ENCODE results near the gene ZW10.
A peak's percentile ranks its signal among the peaks of the same experiment; 100 is the strongest.
"Not testable (repeated sequence)": the region's sequence is repeated elsewhere in the genome, so short reads cannot be mapped to it uniquely, and the experiment has no call there.

The ZW10 gene, protein sequence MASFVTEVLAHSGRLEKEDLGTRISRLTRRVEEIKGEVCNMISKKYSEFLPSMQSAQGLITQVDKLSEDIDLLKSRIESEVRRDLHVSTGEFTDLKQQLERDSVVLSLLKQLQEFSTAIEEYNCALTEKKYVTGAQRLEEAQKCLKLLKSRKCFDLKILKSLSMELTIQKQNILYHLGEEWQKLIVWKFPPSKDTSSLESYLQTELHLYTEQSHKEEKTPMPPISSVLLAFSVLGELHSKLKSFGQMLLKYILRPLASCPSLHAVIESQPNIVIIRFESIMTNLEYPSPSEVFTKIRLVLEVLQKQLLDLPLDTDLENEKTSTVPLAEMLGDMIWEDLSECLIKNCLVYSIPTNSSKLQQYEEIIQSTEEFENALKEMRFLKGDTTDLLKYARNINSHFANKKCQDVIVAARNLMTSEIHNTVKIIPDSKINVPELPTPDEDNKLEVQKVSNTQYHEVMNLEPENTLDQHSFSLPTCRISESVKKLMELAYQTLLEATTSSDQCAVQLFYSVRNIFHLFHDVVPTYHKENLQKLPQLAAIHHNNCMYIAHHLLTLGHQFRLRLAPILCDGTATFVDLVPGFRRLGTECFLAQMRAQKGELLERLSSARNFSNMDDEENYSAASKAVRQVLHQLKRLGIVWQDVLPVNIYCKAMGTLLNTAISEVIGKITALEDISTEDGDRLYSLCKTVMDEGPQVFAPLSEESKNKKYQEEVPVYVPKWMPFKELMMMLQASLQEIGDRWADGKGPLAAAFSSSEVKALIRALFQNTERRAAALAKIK

GRCh38 chr11:113773416-113774173 is at the start of gene ZW10:
Gene ZW10, minus strand, starts transcription at chr11:113773692. Its CDS starts 26 bp downstream, at chr11:113773666.
- peak; percentile 94 for DNase-seq

- DNase-seq, result no peak
Observed at GRCh38 chr11:113818426-113818825, 44.9 kb upstream of the ZW10 start.

- no peak for DNase-seq
Observed at GRCh38 chr11:113817626-113818025, 44.1 kb upstream of the ZW10 start.

DNA sequence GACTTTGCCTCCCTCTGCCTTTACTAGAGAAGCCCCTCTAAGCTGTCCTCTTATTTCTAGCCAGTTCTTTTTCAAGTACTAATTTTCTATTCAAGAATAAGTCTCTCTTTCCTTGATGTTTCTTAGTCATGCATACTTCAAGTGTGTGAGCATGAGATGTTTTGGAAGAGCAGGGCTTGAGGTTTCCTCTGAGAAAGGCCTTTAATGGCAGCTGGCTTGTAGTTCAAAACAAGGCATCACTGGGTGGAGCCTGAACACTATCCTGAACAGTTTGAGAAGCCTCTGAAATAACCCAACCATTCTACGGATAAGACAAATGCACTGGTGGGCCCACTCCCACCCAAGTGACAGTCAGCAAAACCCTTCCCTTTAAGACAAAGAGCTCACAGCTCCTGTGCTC is 43.7 kb upstream of the ZW10 start:
- no peak for DNase-seq

DNA sequence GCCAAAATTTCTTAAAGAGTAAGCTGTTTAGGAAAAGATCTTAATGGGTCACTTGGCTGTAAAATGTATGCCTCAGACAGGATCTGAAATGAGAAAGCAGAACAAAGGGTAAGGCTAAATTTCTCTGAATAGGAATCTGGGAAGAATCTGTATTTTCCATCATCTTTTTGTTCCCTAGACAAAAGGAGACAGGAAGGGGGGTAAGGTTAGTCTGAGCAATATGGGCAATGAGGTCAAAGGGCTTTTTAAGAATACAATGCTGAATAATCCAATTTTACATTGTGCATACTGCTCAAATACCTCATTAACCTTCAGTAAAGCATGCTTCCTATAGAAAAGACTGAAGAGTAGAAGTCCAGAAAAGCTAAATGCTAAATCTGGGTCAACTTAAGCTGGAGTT is 40.7 kb upstream of the ZW10 start:
- no peak for DNase-seq

GRCh38 chr11:113808931-113809330 is 35.4 kb upstream of the ZW10 start:
- no peak for DNase-seq

DNA sequence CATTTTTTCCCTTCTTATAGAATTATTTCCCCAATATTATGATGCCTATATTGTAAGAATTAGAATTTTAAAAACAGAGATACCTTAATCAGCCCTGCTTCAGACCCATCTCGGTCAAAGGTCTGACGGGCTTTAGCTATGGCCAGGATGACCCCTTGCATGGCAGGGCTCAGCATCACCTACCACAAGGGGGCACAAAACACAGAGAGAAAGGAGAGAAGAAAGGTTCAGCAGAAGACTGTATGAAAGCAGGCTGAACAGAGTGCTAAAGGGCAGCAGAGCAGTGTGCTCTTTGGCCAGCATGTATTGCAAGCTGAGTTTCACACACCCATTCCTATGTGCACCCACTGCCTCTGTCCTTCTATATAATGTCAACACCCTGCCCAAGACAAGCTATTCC is 32.9 kb upstream of the ZW10 start:
- DNase-seq, result peak; percentile 36

DNA sequence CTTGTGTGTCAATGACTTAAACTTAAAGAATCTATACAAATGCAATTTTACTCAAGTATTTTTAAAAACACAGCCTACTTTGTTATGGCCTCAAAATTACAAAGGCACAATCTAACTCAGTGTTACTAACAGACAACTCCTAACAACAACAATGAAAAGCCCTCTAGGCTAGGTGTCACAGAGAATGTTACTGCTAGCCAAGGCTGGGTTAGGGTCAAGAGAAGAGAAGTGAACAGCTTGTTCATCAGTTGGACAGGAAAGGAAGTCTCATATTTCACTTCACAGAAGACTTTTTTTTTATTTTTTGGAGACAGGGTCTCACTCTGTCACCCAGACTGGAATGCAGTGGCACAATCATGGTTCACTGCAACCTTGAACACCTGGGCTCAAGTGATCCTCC is 32.1 kb upstream of the ZW10 start:
- DNase-seq, result no peak

DNA sequence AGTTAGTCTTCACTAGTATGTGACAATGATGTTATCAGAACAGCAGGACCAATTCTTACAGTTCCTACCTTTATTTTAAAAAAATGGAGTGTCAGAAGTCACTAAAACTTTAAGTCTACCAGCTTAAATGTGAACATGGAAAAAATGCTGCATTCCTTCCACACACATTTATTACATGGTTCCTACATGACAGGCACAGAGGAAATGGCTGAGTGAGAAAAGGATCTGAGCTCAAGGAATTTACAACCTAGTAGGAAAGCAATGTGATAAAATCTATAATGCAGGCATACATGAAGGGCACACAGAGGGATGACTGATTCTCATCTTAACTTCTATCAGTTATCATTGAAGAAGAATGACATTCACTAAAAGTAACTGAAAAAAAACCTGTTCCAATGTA is 29.1 kb upstream of the ZW10 start:
- DNase-seq, result no peak

DNA sequence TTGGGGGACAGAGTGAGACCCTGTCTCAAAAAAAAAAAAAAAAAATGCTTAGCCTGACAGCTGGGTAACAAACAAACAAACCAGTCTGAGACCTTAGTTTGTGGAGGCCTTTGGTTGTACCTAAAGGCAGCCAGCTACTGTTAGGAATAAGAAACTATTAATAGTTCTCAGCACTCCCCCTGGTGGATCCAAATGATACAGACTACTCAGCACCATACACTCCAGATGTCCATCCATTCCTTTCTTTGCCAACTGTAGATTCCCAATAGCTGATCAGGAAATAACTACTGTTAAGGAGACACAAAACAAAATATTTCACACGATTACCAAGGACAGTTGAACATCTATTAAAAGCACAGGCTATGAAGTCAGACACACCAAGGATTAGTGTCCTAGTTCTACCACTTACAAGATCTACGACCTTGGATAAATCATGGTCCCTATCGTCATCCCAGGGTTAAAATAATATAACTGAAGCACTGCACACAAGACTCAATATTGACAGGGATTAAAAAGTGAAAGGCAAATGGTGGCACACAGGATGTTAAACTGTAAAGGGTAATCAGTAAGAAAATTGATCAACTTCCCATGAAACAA is 23.3 kb upstream of the ZW10 start:
- DNase-seq, result peak; percentile 47

- no peak for DNase-seq
Observed at GRCh38 chr11:113789675-113790320, 16.3 kb upstream of the ZW10 start.

GRCh38 chr11:113789016-113789415 is 15.5 kb upstream of the ZW10 start:
- not testable (repeated sequence) for DNase-seq

DNA sequence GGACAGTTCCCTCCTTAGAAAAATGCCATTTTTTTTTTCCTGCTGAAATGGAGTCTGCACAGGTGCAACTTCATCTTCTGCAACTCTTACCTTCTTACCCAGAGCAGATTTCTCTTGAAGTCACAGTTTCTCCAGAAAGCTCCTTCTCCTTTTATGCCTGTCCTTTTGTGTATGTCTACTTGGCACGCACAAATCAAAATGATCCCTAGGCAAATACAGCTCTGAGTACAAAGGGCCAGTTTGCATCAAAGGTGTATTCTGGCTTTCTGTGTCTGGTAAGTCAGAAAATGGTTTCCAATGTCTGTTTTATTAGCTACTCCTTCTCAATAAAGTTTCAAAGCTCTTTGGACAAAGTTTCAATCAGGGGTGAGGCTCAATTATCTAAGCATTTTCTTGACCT is 8.6 kb upstream of the ZW10 start:
- DNase-seq, result no peak

DNA sequence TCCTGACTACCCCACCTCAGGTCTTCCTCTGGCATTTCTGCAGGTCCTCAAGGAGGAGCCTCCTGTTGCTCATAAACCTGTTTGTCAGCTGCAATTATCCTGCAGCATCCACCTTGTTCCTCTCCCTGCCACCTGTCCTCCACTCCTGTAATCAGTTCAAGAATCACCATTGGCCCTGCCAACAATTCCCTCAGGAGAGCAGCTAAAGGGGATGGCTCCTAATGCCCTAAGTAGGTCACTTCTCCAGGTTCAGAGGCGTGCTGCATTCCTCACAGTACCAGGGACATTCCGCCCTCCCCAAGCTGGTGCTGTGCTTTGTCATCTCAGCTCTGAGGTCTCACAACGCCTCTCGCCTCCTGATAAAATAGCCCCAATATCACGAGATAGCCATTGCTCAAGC is 8.2 kb upstream of the ZW10 start:
- no peak for DNase-seq

GRCh38 chr11:113779496-113779895 is 6.0 kb upstream of the ZW10 start, which contains the start of gene CLDN25:
Gene CLDN25, plus strand, starts transcription at chr11:113779796. Its CDS starts 0 bp downstream, at chr11:113779796.
- DNase-seq, result no peak

DNA sequence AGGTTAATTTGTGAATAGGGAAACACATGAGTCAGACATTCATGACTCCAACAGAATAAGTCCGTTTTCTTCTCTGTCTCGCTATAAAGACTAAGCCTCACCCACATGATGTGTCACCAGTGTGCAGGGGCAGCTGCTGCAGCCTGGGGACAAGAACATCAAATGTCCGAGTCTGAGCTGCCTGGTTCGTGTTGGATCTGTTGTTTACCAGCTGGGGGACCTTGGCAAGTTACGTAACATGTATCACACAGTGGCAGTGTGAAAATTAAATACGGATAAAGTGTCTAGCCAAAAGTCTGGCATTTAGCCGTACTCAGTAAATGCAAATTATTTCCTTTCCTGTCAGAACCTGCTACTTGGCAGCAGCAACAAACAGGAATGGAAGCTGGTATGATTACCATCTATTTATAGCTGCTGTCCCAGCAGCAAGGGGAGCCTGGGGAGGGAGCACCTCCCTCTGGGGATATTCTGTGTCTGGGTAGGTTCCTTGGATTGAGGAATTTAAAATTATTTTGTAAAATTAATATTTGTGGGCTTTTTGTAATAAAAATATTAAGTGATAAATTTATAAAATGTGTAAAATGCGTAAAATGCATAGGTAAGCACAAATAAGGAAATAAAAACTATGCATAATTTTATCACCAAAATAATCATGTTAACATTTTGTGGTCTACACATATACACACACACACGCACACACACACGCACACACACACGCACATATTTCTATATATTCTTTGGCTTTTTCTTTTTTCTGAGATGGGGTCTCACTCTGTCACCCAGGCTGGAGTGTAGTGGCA is 4.8 kb upstream of the ZW10 start:
- peak; percentile 90 for DNase-seq

GRCh38 chr11:113774174-113774503 is 647 bp upstream of the ZW10 start:
- no peak for DNase-seq

- peak; percentile 18 for DNase-seq
Observed at GRCh38 chr11:113773092-113773415, 438 bp downstream of the ZW10 start.

GRCh38 chr11:113771964-113772363 is 1.5 kb downstream of the ZW10 start:
- no peak for DNase-seq

DNA sequence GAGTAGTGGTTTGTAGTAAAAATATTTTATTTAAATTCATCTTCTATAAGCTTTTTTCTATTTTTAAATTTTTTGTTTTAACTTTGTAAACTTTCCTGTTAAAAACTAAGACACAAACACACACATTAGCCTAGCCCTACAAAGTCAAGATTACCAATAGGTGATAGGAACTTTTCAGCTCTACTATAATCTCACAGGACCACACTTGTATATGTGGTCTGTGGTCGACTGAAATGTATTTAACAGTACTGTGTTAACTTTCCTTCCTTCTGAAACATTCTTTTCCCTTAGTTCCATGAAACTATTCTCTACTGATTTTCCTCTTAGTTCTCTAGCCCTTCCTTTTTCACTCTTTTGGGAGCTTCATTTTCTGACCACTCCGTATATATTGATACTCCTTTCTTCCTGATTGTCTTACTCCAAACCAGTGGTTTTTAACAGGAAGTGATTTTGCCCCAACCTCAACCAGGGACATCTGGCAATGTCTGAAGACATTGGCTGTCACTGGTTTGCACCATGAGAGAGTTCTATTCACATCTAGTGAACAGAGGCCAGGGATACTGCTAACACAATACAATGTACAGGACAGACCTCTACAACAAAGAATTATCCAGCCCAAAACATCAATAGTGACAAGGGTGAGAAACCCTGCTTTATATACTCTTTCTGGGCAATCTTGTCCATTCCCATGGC is 8.8 kb downstream of the ZW10 start:
- DNase-seq, result no peak

DNA sequence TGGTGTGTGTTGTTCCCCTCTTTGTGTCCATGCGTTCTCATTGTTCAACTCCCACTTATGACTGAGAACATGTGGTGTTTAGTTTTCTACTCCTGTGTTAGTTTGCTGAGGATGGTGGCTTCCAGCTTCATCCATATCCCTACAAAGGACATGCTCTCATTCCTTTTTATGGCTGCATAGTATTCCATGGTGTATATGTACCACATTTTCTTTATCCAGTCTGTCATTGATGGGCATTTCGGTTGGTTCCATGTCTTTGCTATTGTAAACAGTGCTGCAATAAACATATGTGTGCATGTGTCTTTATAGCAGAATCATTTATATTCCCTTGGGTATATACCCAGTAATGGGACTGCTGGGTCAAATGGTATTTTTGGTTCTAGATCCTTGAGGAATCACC is 10.5 kb downstream of the ZW10 start:
- DNase-seq, result not testable (repeated sequence)

All from NCI-H1105 treated with DMSO at 0.1 percent for 48 hours (cell line).